OCI-LY7 (cell line): ENCODE results near the gene PLXNA1. TPM values are rescaled to one million over a fixed set of nuclear protein-coding genes. Genes with fewer than 3 reads are reported as not detected.

ENCODE experiments used
- BruUV-seq: library from RNA; stranded (reverse); fragments of 400-500 nt; replicated peaks from 2 replicates; lab custom pipeline; 2021; lab: Mats Ljungman, UMichigan
- CTCF ChIA-PET: fragments of 300-600 bp; sonication (Branson Sonifier 250); formaldehyde crosslinking; loops from one replicate; lab custom pipeline; 2022; ENCODE audit warnings: antibody characterized with exemption; ENCODE audit not compliant: unreplicated experiment; lab: Charles Lee
- POLR2A ChIA-PET: fragments of 300-600 bp; sonication (Branson Sonifier 250); formaldehyde crosslinking; loops from one replicate; lab custom pipeline; 2022; ENCODE audit warnings: antibody characterized with exemption; lab: Charles Lee
- DNase-seq: peaks from one replicate; pipeline ENCODE4 v3.0.0-alpha.2; 2015; ENCODE audit warnings: low spot score
- H2AFZ ChIP-seq: fragments of 200-600 bp; sonication (generic), shearing (Covaris generic); 2 replicates; pipeline ENCODE4 v1.6.1; 2014; ENCODE audit warnings: mild to moderate bottlenecking, antibody characterized with exemption, low read length, moderate library complexity
- H3K27ac ChIP-seq: fragments of 200-600 bp; sonication (generic); 2 replicates; pipeline ENCODE4 v1.5.1; 2014; ENCODE audit warnings: mixed run types, low read depth, mild to moderate bottlenecking, moderate library complexity, low read length, inconsistent platforms; ENCODE audit not compliant: poor library complexity, severe bottlenecking
- H3K36me3 ChIP-seq: fragments of 200-600 bp; sonication (generic); 2 replicates; pipeline ENCODE4 v1.6.1; 2014; ENCODE audit warnings: mild to moderate bottlenecking, antibody characterized with exemption, low read length, moderate library complexity, mixed read lengths; ENCODE audit not compliant: insufficient read depth
- H3K4me1 ChIP-seq: fragments of 200-600 bp; sonication (generic); 2 replicates; pipeline ENCODE4 v1.5.1; 2014; ENCODE audit warnings: mild to moderate bottlenecking, low read length; ENCODE audit not compliant: insufficient read depth, poor library complexity, severe bottlenecking
- H3K4me2 ChIP-seq: fragments of 200-600 bp; sonication (generic); 2 replicates; pipeline ENCODE4 v1.6.1; 2014; ENCODE audit warnings: mild to moderate bottlenecking, low read length
- H3K4me3 ChIP-seq: fragments of 200-600 bp; sonication (generic); 2 replicates; pipeline ENCODE4 v1.5.1; 2014; ENCODE audit warnings: mild to moderate bottlenecking, low read depth, low read length; ENCODE audit not compliant: poor library complexity, severe bottlenecking
- H3K79me2 ChIP-seq: fragments of 200-600 bp; sonication (generic); 2 replicates; pipeline ENCODE4 v1.6.1; 2016; ENCODE audit warnings: low read depth, mild to moderate bottlenecking, low read length, moderate library complexity, mixed read lengths; ENCODE audit not compliant: insufficient read depth
- H3K9me2 ChIP-seq: fragments of 200-600 bp; sonication (generic); 2 replicates; pipeline ENCODE4 v1.6.1; 2016; ENCODE audit warnings: mild to moderate bottlenecking, low read length, mixed read lengths; ENCODE audit not compliant: insufficient read depth
- H3K9me3 ChIP-seq: fragments of 200-600 bp; sonication (generic); 2 replicates; pipeline ENCODE4 v1.6.1; 2014; ENCODE audit warnings: mild to moderate bottlenecking, mixed run types, low read length, mixed read lengths
- H4K20me1 ChIP-seq: fragments of 200-600 bp; sonication (generic); 2 replicates; pipeline ENCODE4 v1.6.1; 2014; ENCODE audit warnings: mild to moderate bottlenecking, antibody characterized with exemption, low read length, moderate library complexity, mixed read lengths; ENCODE audit not compliant: insufficient read depth
- EZH2phosphoT487 ChIP-seq: fragments of 200-600 bp; sonication (generic); IDR thresholded peaks from 2 replicates; pipeline ENCODE4 v1.6.1; 2018; ENCODE audit warnings: low read depth, borderline replicate concordance, mild to moderate bottlenecking, mixed run types, antibody characterized with exemption, low read length, moderate library complexity, mixed read lengths
- intact Hi-C: fragments of 100-400 bp; cut with micrococcal nuclease; formaldehyde crosslinking; loops from one replicate; pipeline ENCODE4 v1.10.0; 2022; ENCODE audit not compliant: unreplicated experiment
- total RNA-seq, 2 experiments: library from RNA; depleted of rRNA in 1 of 2; stranded (reverse); fragments of >200 nt in 1 of 2; shearing (Covaris generic) in 1 of 2; gene quantifications; 2 replicates each; pipeline ENCODE4 v1.2.3, GENCODE V29; 2014 to 2022
- TF ChIP-seq, protein P1 (sequence below): fragments of 200-600 bp; sonication (generic); conservative IDR thresholded peaks from 2 replicates; pipeline ENCODE4 v1.5.1; 2014; ENCODE audit warnings: mild to moderate bottlenecking, antibody characterized with exemption, low read length, moderate library complexity, mixed read lengths

PLXNA1 gene
- total RNA-seq, 2 experiments from 2014 or later = 3.6 to 4.4 TPM

DNA sequence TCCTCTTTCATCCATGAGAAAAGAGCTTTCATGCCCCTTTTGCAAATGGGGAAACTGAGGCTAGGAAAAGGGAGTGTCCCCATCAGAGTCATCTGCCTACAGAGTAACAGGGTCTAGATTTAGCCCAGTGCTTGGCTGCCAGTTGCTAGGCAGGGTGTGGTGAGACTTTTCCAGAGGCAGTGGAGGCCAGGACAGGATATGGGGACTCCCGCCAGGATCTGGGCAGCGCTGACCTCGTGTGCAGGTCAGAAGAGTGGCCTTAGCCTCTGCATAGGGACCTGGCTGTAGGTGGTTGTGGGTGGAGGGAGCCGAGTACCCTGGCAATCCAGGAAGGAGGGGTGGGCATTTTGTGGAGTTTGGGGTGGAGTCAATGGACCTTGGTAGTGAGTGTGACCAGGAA is 4.2 kb downstream of the PLXNA1 start:
- TF ChIP-seq, protein P1, sequence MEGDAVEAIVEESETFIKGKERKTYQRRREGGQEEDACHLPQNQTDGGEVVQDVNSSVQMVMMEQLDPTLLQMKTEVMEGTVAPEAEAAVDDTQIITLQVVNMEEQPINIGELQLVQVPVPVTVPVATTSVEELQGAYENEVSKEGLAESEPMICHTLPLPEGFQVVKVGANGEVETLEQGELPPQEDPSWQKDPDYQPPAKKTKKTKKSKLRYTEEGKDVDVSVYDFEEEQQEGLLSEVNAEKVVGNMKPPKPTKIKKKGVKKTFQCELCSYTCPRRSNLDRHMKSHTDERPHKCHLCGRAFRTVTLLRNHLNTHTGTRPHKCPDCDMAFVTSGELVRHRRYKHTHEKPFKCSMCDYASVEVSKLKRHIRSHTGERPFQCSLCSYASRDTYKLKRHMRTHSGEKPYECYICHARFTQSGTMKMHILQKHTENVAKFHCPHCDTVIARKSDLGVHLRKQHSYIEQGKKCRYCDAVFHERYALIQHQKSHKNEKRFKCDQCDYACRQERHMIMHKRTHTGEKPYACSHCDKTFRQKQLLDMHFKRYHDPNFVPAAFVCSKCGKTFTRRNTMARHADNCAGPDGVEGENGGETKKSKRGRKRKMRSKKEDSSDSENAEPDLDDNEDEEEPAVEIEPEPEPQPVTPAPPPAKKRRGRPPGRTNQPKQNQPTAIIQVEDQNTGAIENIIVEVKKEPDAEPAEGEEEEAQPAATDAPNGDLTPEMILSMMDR = no peak
- no peak for TF ChIP-seq EZH2phosphoT487
- intact Hi-C loops = loop anchor here (10.0 kb wide), 1 partner anchor 468 kb away; no protein-coding TSS in a partner anchor

DNA sequence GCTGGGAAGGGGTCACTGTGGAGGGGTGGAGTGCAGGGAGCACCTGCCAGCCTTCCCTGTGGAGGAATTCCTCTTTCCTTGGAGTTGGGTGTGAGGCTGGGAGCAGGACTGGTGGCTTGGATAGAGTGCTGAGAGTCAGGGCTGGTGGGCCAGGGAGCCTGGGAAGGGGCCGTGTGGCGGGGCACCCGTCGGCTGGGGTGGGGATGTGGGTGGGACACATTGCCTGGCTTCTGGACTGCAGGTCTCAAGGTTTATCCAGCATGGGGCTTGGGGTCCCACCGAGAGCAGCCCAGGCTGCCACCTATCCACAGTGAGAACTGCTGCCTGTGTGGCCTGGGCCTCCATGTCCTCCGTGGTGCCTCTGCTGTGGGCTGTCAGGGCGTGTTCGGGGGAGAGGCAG is 4.7 kb downstream of the PLXNA1 start:
- no peak for DNase-seq
- Histone ChIP-seq H3K27ac (no peak overlapping the region), H3K9me2 (no peaks in the 10 kb centered on the region), H3K36me3 (no peaks in the 10 kb centered on the region), H3K4me1 (peaks cover 4% of the 10 kb centered on the region), H3K9me3 (no peaks in the 10 kb centered on the region), H3K4me2 (no peak overlapping the region), H3K4me3 (no peak overlapping the region), H4K20me1 (0 out of 2 replicates have a peak, but pooled peaks cover 5% of the 10 kb centered on the region), H2AFZ (no peak overlapping the region), H3K79me2 (no peaks in the 10 kb centered on the region)
- no peak for TF ChIP-seq EZH2phosphoT487
- TF ChIP-seq, protein P1 = no peak
- intact Hi-C loops = loop anchor here (10.0 kb wide), 1 partner anchor 467 kb away; no protein-coding TSS in a partner anchor
- BruUV-seq = no TSS peak
- ChIA-PET CTCF (no interaction called here), POLR2A (no interaction called here)

More for the DNA sequence above, 4.2 kb downstream of the PLXNA1 start:
- no peak for DNase-seq
- Histone ChIP-seq H3K27ac (no peak overlapping the region), H4K20me1 (0 out of 2 replicates have a peak, but pooled peaks cover 5% of the 10 kb centered on the region), H3K9me2 (no peaks in the 10 kb centered on the region), H3K36me3 (no peaks in the 10 kb centered on the region), H3K4me1 (peaks cover 6% of the 10 kb centered on the region), H3K9me3 (no peaks in the 10 kb centered on the region), H3K4me2 (no peak overlapping the region), H3K4me3 (no peak overlapping the region), H3K79me2 (no peaks in the 10 kb centered on the region), H2AFZ (no peak overlapping the region)
- no TSS peak for BruUV-seq
- CTCF ChIA-PET = no interaction called here
- POLR2A ChIA-PET = no interaction called here

DNA sequence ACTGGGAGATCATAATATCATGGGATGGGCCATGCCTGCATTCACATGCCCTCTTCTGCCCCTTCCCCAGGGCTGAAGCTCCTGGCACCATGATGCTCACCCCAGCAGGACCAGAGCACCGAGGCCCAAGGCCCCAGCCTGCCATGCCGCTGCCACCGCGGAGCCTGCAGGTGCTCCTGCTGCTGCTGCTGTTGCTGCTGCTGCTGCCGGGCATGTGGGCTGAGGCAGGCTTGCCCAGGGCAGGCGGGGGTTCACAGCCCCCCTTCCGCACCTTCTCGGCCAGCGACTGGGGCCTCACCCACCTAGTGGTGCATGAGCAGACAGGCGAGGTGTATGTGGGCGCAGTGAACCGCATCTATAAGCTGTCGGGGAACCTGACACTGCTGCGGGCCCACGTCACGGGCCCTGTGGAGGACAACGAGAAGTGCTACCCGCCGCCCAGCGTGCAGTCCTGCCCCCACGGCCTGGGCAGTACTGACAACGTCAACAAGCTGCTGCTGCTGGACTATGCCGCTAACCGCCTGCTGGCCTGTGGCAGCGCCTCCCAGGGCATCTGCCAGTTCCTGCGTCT is 5.6 kb downstream of the PLXNA1 start:
- intact Hi-C loops = loop anchor here (10.0 kb wide), 1 partner anchor 466 kb away; no protein-coding TSS in a partner anchor
- Histone ChIP-seq H3K9me2 (no peaks in the 10 kb centered on the region), H3K36me3 (no peaks in the 10 kb centered on the region), H3K4me3 (no peak overlapping the region), H3K9me3 (no peaks in the 10 kb centered on the region), H3K27ac (no peak overlapping the region), H2AFZ (no peak overlapping the region), H3K4me1 (peaks cover 4% of the 10 kb centered on the region), H3K79me2 (no peaks in the 10 kb centered on the region), H4K20me1 (0 out of 2 replicates have a peak, but pooled peaks cover 5% of the 10 kb centered on the region), H3K4me2 (no peak overlapping the region)
- BruUV-seq = no TSS peak
- POLR2A ChIA-PET = no interaction called here
- no peak for DNase-seq
- CTCF ChIA-PET = no interaction called here
- no peak for TF ChIP-seq EZH2phosphoT487
- TF ChIP-seq, protein P1 = no peak
